ENCODE measurements around the gene COX6A2.
"Not testable (repeated sequence)": the region's sequence is repeated elsewhere in the genome, so short reads cannot be mapped to it uniquely, and the experiment has no call there.

COX6A2 gene

DNA sequence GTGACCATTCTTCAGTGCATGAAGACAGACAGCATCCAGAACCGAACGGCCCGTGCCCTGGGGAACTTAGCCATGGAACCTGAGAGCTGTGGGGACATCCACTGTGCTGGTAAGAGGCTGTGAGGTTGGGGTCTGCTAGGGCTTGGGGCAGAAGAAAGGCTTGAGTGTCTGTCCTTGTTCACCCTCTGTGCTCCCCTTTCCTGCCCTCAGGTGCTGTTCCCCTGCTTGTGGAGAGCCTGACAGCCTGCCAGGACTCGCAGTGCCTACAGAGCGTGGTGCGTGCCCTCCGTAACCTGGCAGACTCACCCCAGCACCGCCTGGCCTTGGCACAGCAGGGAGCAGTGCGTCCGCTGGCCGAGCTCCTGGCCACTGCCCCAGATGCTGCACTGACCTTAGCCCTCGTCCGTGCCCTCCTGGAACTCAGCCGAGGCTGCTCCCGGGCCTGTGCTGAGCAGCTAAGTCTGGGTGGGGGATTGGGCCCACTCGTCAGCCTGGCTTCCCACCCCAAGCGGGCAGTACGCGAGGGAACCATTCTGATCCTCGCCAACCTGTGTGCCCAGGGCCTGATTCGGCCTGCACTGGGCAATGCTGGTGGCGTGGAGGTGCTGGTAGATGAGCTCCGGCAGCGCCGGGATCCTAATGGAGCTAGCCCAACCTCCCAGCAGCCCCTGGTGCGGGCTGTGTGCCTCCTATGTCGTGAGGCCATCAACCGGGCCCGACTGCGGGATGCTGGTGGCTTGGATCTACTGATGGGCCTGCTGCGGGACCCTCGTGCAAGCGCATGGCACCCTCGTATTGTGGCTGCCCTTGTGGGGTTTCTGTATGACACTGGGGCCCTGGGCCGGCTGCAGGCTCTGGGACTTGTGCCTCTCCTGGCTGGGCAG lies 34.0 kb upstream of the COX6A2 start:
- in situ Hi-C loops (cut with HindIII; ENCODE audit: low sequenced_read_pairs): no loop called here

DNA sequence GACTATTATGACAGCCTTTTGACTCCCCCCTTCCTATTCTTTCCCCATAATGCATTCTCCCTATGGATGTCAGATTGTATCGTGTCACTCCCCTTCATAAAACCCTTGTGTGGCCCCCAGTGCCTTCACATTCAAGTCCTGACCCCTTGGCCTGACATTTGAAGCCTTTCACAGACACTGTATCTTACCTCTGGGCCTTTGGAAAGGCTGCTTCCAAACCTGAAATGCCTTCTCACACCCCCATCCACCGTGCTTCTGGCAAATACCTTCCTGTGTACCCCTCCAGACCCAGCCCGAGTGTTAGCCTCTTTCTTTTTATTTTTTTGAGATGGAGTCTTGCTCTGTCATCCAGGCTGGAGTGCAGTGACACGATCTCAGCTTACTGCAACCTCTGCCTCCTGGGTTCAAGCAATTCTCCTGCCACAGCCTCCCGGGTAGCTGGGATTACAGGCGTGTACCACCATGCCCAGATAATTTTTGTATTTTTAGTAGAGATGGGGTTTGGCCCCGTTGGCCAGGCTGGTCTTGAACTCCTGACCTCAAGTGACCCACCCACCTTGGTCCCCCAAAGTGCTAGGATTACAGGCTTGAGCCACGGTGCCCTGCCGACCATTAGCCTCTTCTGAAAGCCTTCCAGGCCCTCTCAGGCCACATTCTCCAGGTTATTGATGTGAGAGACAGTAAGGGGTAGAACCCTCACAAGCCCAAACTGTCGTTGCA lies 33.2 kb upstream of the COX6A2 start:
- in situ Hi-C loops (cut with HindIII; ENCODE audit: low sequenced_read_pairs): no loop called here

DNA sequence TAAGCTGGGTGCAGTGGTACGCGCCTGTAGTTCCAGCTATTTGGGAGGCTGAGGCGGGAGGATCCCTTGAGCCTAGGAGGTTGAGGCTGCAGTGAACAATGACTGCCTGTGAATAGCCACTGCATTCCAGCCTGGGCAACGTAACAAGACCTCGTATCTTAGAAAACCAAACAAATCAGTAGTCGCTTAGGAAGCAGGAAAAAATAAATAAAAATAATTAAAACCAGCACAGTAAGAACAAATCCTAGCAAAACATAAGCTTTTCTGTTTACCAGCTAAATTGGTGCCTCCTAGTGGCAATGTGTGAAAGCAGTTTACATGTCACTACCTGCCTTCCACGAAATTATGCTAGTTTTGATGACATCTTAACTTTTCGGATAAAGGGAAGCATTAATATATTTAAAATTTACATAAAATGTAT lies 32.4 kb upstream of the COX6A2 start:
- in situ Hi-C loops (cut with HindIII; ENCODE audit: low sequenced_read_pairs): no loop called here

DNA sequence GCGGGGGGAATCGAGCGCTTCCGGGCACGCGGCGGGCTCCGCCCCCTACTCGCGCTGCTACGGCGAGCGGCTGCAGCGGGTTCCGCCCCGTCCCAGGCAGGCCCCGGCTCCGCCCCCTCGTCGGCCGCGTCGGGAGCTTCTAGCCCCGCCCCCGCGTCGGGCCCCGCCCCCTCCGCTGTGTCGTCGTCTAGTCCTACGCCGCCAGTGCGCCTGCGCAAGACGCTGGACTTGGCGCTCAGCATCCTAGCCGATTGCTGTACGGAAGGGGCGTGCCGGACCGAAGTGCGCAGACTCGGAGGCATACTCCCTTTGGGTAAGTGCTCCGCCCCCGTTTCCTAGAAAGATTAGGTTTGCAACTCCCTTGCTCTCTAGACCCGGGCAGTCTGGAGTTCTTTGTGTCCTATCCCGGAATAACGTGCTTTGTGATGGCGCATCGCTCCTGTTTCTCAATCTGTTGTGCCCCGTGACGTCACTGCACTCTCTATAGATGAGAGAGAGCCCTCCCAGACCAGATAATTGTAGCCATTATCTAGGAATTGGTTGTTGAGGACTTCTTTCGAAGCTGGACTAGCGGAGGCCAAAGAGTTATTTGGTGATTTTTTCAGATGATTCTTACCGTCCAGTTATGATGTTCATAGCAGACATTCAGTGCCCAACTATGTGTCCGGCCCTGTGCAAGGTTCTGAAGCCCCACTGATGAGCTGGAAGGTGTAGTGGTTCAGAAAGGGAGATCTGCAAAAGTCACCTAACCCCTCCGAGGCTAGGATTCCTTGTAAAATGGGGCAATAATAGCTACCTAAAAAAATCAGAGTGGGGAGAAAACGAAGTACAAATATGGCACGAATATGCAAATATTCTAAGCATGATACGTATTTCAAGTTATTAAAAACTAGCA lies 31.8 kb upstream of the COX6A2 start:
- in situ Hi-C loops (cut with HindIII; ENCODE audit: low sequenced_read_pairs): no loop called here

DNA sequence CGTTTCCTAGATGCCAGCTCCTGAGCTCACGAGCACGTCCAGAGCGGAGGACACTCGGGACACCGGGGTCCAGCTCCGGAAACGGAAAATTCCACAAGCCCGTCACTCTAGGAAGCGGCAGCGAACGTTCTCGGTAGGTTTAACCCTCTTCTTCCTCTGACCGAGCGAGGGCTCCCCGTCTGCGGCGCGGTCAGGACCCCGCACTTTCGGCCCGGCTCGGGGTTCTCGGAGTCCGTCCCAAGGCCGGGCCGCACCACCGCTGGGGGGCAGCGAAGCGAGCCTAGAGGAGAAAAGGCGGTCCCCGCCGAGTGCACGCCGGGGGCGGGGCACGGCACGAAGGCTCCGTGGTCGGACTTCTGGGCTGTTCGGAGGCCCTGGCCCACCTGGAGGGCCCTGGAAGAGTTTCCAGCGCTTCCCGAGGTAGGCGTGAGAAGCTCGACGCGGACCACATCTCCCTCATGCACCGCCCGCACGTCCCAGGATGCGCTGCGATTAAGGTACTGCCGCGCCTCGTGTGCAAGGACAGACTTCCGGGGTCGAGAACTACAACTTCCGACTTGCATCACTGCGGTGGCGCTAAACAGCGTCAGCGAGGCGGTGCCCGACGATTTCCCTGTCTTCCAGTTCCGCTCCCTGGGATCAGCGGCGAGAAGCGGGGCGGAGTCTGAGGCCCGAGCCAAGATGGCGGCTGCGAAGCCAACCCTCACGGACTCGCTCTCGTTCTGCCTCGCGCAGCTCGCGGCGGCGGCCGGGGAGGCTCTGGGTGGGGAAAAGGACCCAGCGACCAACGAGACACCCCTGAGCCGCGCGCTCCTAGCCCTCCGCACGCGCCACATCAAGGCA lies 30.9 kb upstream of the COX6A2 start, which contains the start of gene ARMC5:
Gene ARMC5 (plus strand): TSS at position 658 of the 843 bp plus-strand sequence. CDS start 24 bp downstream, at position 682.
- in situ Hi-C loops (cut with HindIII; ENCODE audit: low sequenced_read_pairs): no loop called here

DNA sequence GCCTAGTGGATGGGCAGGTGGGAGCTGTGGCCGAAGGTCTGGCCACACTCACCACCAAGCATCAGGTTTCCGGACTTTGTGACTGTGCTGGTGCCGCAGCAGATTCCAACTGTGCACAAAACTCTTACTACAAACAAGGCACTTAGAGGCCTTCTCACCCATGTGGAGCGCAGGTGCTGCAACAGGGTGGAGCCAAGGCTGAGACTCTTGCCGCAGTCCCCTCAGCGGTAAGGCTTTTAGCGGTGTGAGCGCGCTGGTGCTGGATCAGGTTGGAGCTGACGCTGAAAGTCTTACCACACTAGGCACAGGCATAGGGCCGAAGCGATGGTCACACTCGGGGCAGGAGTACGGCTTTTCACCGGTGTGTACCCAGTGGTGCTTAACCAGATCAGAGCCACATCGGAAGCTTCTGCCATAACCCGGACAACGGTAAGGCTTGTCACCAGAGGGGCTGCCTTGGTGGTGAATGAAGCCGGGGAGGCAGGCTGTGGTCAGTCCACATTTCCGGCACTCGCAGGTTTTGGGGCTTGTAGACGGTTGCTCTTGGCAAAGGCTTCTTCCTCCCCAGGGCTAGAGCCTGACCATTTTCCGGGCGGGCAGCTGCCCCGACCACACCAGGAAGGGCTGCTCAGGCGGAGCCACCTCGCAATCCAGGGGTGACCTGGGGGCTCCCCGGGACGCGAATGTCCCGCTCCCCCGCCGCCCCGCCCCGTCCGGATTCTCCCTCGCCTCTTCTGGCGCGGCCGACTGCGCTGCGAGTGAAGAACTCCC lies 30.1 kb upstream of the COX6A2 start:
- in situ Hi-C loops (cut with HindIII; ENCODE audit: low sequenced_read_pairs): no loop called here

DNA sequence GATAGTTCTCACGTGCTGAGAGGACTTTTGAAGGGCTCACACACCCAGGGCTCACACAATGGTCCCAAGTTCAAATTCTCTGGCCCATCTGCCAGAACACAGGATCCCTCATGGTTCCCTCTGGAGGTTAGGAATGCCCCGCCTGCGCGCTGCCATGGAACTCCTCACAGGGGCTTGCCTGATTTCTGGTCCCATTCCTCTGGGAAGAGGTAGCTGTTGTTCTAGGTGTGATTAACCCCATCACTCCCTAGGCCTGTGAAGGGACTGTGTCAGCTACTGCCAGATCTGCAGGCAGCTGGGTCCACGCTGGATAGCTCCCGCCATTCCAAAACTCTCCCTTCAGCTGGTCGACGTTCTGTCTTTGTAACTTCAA lies 28.8 kb upstream of the COX6A2 start:
- in situ Hi-C loops (cut with HindIII; ENCODE audit: low sequenced_read_pairs): no loop called here

DNA sequence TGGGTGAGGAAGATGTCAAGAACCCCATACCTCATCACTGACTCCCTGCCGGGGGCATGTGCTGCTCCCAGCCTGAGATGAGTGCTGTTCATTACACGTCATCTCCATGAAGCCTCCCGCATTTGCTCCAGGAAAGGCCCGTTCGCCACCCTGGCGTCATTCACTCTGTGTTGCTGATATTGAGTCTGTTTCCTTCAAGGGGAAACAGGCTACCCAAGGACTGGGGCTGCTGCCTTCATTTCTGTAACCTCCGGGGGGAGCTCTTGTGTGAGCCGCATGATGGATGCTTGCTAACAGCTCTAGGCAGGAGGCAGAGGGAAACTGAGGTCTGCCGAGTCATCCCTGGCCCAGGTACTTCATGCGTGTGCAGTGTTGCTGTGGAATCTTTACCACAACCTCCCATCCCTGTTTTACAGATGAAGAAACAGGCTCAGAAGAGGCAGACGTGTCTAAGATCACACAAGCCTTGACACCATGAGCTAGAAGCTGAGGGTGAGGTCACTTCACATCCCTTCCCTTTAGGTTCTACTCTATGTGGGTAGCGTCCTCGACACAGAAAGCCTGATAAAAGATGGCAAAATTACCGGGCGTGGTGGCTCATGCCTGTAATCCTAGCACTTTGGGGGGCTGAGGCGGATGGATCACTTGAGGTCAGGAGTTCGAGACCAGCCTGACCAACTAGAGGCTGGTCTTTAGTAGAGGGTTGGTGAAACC lies 27.6 kb upstream of the COX6A2 start:
- in situ Hi-C loops (cut with HindIII; ENCODE audit: low sequenced_read_pairs): no loop called here

DNA sequence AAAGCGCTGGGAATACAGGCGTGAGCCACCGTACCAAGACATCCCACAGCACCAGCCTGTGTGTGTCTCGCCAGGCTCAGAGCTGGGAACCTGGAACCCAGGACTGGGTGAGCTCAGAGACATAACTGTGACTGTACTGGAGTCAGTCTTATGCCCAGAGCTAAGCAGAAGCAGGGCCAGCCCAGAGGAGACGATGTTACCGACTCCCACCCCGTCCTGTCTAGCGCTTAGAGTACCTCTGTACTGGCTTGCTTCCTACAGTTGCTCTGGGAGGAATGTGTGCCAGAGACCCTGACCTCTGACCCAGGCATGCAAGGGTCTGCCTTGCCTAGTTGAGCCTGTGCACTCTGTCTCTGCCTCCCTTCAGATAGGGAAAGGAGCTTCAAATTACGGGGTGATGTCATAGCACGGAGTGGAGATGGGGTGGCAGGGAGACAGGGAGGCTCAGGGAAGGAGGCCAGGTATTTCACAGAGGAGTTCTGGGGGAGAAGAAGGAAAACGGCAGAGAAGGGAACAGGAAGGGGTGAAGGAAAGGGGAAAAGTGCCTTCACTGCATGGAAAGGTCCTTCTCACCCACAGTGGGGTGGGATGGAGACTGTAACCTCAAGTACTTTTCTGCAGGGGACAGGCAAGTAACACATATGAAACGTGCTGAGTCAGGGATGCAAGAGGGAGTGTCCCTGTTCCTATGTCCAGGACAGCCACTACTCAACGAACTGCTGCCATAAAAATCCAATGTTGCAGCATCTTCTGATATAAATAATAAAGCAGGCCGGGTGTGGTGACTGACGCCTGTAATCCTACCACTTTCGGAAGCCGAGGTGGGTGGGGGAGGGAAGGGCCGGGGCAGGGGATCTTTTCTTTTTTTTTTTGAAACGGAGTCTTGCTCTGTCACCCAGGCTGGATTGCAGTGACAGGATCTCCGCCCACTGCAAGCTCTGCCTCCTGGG lies 25.4 kb upstream of the COX6A2 start:
- in situ Hi-C loops (cut with HindIII; ENCODE audit: low sequenced_read_pairs): no loop called here

DNA sequence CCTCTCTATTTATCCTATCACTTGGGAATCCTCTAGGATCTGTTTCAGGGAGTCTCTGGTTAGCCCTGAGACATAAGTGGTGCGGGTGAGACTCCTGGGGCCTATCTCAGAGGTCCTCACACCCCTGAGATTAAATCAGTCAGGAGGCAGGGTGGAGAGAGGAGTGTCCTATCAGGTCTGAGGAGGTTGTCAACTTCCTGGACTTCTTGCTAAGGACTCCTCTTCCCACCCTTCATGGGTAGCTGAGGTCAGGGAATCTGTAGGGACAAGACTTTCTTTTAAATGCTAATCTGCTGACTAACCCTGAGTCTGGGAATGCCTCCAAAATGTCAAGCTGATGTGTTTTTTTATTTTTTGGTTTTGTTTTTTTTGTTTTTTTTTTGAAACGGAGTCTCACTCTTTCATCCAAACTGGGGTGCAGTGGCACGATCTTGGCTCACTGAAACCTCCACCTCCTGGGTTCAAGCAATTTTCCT lies 24.5 kb upstream of the COX6A2 start:
- in situ Hi-C loops (cut with HindIII; ENCODE audit: low sequenced_read_pairs): no loop called here

DNA sequence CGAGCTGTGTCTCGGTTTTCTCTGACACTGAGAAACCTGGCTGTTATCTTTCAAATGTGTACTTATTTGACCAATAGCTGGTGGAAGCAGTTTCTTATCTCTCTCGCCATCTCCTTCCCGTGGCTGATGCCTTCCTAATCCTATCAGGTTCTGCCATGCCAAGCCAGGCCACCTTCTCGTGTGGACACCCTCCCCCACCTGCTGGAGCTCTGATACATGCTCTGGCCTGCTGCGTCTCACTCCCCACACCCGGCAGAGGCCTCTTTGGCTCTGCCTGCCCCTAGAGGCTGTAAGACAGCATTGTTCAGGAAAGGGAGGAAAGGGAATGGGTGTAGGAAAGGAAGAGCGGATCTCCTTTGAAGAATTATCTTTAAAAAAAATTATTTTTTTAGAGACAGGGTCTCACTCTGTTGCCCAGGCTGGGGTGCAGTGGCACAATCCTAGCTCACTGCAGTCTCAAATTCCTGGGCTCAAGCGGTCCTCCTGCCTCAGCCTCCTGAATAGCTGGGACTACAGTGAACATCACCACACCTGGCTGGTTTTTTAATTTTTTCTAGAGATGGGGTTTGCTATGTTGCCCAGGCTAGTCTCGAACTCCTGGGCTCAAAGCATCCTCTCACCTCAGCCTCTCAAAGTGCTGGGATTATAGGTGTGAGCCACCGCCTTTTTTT lies 23.7 kb upstream of the COX6A2 start:
- in situ Hi-C loops (cut with HindIII; ENCODE audit: low sequenced_read_pairs): no loop called here

DNA sequence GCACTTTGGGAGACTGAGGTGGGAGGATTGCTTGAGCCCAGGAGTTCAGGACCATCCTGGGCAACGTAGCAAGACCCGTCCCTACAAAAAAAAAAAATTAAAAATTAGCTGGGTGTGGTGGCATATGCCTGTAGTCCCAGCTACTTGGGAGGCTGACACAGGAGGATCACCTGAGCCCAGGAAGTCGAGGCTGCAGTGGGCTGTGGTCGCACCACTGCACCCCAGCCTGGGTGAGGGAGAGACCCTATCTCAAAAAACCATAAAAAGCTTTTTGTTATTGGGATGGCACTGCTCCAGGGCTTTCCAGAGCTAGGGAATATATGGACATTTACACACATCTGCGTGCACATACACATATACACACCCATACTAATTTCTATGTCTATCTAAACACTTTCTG lies 23.0 kb upstream of the COX6A2 start:
- in situ Hi-C loops (cut with HindIII; ENCODE audit: low sequenced_read_pairs): no loop called here

DNA sequence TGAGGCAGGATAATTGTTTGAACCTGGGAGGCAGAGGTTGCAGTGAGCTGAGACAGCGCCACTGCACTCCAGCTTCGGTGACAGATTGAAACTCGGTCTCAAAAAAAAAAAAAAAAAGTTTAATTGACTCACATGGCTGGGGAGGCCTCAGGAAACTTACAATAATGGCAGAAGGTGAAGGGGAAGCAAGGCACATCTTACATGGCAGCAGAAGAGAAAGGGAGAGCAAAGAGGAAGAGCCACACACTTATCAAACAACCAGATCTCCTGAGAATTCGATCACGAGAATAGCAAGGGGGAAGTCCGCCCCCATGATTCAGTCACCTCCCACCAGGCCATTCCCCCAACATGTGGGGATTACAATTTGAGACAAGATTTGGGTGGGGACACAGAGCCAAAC lies 17.8 kb upstream of the COX6A2 start:
- in situ Hi-C loops (cut with HindIII; ENCODE audit: low sequenced_read_pairs): not testable (repeated sequence)

DNA sequence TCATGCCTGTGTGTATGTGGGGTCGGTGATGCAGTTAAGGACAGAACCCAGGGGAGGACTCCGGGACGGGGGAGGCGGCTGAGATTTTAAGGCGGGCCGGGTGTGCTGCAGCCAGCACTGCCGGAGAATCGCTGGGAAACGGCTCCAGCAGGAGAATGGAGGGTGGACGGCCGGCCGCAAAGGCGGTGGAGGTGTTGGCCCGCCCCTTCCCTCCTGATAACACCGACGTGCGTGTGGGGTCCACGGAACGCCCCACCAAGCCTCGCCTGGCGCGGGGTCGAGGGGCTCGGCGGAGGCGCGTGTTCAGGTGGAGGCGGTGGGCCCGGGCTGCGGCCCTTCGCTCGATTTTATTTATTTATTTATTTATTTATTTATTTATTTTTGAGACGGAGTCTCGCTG lies 13.8 kb upstream of the COX6A2 start:
- in situ Hi-C loops (cut with HindIII; ENCODE audit: low sequenced_read_pairs): no loop called here

DNA sequence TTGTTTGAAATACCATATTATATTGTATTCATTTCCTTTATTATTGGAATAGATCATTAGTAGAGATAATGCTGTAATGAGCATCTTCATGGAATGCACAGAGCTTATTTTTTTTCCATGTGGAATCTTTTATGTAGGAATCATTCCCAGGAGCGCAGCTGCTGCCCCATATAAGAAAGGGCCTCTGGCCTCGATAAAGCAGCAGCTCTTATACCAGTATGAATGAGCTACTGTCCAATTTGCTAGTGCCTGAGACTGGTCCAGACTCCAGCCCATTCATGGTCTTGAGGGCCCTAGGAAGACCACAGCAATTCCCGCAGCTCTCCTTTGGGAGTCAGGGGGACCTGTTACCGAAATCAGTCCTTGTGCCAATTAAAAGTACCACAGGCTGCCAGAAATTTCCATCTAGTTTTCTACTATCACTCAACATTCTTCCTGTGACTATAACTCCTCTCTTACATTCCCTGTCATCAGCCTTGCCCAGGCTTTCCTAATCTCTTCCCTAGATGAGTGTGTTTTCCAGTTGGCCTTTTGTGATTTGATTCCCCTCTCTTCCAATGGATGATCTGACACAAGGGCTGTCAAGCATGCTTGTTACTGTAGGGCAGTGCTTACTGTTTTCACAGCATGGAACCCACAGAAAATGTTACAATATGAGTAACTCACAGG lies 12.5 kb upstream of the COX6A2 start:
- in situ Hi-C loops (cut with HindIII; ENCODE audit: low sequenced_read_pairs): no loop called here

DNA sequence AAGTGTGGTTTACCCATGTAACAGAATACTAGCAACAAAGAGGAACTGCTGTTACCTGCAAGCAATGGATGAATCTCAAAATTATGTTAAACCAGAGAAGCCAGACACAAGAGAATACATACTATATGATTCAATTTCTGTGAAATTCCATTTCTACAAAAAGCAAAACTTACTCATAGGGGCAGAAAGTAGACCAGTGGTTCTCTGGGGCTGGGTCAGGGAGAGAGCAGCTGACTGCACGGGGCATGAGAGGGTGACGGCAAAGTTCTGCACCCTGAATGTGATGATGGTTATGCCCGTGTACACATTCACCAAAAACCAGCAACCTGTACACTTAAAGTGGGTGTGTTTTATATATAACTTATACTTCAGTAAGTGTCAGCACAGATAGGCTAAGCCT lies 11.4 kb upstream of the COX6A2 start:
- in situ Hi-C loops (cut with HindIII; ENCODE audit: low sequenced_read_pairs): no loop called here

DNA sequence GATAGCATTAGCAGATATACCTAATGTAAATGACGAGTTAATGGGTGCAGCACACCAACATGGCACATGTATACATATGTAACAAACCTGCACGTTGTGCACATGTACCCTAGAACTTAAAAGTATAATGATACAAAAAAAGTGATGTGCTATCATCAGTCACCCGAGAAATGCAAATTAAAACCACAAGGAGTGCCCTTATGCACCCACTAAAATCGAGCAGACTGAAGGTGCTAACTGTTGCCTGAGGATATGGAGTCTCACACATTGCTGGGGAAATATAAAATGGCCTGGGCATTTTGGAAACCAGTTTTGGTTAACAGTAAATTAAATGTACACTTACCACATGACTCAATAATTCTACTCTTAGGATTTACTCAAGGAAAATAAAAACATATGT lies 10.9 kb upstream of the COX6A2 start:
- in situ Hi-C loops (cut with HindIII; ENCODE audit: low sequenced_read_pairs): not testable (repeated sequence)

Data from DLD1 (cell line).